Activated CD8-positive, alpha-beta memory T cell treated with anti-CD3 and anti-CD28 coated beads, Interleukin-2, amount 50 U/mL, for 4 hours (primary cell): ENCODE data around the gene NEK6.

Source experiments
- DNase-seq: peaks from one replicate; pipeline ENCODE4 v3.0.0-alpha.2; 2020

Gene NEK6

DNA sequence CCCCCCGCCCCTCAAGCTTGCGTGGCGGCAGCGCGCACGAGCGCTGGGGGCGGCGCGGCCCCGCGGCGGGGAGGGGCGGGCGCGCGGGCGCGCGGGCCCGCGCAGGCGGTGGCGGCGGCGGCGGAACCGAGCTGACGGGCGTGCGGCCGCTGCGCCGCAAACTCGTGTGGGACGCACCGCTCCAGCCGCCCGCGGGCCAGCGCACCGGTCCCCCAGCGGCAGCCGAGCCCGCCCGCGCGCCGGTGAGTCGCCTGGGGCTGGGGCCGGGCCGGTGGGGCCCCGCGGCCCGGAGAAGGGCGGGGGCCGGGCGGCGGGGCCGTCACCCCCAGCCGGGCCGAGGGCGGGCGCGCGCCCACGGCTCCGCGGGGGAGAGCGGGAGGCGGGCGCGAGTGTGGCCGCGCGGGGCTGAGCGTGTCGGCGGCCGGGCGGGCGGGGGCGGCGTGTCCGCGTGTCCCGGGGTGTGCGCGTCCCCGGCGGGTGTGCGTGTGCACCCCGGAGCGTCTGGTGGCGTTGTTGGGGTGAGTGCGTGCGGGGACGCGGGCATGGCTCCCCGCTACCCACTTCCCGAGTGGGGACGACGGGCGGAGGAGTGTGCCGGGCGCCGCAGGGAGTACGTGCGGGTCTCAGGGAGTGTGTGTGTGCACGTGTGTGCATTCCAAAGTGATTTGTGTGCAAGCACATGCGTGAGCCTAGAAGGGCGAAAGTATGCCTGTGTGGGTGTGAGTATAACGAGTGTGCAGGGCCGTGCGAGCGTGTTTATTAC, at the start of gene NEK6:
Gene NEK6, plus strand, starts transcription at position 106 of the 763 bp plus-strand sequence. CDS start 44,016 bp downstream, outside the sequence.
- DNase-seq = peak; percentile 29

DNA sequence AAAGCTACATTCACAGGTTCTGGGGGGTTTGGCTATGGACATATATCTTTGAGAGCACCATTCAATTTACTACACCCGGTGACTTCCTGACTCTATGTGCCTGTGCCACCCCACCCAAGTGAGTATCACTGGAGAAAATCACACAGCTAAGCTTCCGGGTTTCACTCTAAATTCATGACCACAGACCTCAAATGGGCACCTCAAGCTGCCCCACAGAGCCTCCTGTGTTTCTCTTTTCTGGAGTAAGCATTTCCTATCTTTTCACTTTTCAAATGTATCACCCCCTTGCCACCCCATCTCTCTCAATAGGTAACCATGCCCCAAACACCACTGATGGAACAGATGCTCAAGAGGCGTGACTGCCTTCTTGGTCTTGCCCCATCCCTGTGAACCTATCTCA, 49.2 kb upstream of the NEK6 start:
- DNase-seq = no peak

DNA sequence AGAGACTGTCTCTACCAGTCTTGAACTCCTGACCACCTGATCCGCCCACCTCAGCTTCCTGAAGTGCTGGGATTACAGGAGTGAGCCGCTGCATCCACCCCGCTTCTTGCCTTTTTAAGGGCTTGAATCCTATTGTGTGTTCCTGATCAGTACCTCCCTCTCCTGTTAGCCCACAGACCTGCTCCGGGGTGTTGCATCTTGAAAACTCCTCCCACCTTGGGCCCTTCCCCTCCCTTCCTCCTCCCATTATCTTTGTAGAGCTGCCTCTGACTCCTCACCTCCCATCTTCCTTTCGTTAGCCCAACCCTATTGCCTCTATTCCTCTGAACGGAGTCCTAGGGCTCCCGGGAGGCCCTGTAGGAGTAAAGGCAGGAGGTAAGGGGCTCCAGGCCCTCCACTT, 48.5 kb upstream of the NEK6 start:
- no peak for DNase-seq

DNA sequence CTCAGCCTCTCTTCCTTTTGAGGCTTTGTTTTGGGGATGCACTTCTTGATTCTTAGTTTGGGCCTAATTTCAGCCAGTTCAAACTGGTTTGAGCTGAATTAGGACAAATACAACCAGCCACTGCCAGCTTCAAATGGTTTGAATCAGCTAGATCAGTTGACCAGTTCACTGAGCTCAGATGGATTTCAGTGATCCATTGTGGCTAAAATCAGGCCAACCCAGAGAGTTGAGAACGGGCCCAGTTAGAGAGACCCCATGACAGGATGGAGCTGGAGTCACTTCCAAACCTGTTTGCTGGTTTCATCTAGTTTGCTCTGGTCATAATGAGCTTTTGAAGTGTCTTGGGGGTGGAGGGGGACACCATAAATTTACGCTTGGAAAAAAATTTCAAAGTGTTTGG, 48.0 kb upstream of the NEK6 start:
- no peak for DNase-seq

DNA sequence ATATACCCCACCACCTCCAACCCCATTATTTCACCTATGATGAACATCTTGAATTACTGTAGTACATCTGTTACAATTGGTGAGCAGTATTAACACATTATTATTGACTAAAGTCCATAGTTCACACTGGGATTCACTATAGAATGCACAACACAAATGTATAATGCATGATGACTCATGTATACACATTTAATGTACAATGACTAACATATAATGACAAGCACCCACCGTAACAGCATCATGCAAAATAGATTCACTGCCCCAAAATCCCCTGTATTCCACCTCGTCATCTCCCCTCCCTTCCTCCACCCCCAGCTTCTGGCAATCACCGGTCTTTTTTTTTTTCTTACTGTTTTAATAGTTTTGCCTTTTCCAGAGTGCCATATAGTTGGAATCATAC, 47.1 kb upstream of the NEK6 start:
- no peak for DNase-seq

DNA sequence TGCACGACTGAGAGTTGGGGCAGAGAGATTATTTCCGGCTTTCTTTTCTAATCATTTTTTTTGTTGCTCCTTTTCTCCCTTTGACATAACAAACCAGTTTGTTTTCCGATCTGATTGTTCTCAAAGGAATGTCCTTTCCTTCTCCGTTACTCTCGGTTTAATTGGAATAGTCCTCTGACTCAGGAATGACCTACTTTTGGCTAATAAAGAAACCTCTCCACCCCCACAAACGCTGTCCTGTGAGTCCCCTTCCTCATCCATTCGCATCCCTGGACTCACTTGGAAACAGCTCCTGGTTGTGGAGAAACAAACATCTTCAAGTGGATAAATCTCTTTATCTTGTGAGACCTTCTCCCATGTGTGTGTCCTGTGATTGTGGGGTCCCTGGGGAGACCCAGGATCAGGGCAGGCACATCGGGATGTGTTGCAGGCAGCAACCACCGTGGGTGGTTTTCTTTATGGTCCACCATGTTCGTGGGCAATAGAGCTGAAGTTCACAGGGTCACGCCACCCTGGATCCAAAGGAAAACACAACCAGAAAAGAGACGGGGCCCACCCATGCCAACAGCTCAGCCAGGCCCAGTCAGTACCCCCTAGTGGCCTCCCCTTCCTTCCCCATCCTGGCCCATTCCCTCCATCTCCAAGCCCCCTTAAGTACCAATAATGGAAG, 45.2 kb upstream of the NEK6 start:
- DNase-seq = peak; percentile 3

DNA sequence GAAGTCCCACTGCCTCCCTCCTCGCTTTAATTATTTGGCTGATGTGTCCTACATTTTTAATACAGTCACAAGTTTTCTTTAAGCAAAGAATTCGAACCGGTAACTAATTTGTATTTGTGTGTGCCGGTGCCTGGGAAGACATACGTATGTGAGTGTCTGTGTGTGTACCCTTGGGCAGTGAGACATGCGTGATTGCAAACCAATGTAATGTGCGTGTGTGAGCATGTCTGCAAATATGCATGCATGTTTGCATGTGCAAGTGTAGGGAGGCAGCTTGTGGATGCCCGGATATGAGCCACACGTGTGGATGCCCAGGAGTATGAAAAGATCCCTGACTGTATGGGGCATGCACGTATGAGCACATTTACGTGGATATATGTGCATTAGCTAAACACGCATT, 44.4 kb upstream of the NEK6 start:
- DNase-seq = peak; percentile 1

DNA sequence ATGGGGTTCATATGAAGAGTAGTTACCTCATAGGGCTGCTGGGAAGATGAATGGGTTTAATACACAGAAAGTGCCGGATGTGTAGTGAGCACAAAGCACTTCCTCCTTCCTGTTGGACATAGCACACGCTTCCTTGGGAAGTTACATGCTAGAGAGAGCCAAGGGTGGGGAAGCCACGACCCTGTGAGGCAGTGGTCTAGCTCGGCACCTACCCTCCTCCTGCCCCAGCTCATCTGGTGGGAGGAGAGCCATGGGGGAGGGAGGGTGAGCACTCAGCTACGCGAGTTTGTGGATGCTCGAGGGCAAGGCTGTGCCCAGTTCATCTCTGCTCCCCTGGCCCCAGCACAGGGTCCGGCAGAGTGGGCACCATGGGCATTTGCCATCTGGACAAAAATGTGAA, 43.6 kb upstream of the NEK6 start:
- peak; percentile 3 for DNase-seq

DNA sequence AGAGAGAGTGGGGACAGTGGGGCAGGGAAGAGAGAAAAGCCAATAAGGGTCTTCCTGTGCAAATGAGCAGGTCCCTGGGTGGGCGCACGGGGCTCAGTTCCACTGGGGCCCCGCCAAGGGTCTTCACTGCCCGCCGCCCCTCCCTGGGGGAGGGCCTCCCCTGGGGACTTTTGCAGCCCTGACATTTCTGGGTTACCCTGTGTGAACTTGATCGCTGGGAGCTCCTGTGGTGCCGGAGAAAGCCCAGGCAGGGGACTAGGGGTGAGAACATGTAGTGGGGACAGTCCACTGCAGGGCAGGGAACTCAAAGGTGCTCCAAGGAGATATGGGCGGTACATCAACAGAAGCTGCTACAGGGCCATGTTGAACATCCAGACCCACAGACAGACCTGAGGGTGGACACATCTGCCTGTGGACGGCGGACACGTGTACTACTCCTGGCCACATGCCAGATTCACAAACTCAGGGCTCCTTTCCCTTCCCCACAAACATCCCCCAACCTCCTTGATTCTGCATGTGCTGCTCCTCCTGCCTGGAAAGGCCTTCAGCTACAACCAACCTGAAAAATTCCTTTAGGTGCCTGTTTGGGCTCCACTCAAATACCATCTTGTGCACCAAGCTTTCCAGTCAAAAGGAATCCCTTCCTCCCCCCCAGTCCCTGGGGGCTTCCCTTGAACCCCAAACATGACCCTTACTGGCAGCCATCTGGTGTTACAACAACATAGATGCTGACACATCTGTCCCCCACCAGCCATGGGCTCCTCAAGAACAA, 43.0 kb upstream of the NEK6 start:
- peak; percentile 11 for DNase-seq

DNA sequence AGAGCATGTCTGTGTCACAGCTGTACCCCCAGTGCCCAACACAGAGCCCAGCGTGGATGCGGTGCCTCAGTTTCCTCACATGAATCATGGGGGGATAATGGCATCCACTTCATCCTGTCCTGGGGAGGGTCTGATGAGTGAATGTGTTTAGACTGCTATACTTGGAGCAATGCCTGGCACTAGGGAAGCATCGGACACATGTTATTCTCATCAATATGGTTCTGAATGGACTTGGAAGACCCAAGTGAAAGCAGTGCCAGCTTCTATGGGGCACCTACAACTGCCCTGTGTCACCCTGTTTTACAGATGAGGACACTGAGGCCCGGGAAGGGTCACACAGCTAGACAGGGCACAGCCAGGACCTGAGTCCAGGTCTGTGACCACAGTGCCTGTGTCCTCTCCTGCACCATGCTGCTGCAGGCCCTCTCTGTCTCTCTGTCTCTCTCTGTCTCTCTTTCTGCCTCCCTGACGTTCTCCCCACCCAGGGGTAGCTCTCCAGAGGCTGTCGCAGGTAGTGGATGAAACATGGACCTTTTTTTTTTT, 42.3 kb upstream of the NEK6 start:
- peak; percentile 4 for DNase-seq

DNA sequence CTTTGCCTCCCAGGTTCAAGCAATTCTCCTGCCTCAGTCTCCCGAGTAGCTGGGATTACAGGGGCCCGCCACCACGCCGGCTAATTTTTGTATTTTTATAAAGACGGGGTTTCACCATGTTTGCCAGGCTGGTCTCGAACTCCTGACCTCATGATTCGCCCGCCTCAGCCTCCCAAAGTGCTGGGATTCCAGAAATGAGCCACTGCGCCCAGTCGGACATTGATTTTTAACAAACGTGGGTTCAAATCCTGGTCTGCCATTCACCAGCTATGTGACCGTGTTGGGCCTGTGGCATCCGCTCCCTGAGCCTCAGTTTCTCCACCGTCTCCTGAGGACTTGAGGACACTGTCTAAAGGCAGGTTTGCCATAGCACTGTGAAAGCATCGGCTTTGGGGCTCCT, 41.8 kb upstream of the NEK6 start:
- DNase-seq = peak; percentile 8

DNA sequence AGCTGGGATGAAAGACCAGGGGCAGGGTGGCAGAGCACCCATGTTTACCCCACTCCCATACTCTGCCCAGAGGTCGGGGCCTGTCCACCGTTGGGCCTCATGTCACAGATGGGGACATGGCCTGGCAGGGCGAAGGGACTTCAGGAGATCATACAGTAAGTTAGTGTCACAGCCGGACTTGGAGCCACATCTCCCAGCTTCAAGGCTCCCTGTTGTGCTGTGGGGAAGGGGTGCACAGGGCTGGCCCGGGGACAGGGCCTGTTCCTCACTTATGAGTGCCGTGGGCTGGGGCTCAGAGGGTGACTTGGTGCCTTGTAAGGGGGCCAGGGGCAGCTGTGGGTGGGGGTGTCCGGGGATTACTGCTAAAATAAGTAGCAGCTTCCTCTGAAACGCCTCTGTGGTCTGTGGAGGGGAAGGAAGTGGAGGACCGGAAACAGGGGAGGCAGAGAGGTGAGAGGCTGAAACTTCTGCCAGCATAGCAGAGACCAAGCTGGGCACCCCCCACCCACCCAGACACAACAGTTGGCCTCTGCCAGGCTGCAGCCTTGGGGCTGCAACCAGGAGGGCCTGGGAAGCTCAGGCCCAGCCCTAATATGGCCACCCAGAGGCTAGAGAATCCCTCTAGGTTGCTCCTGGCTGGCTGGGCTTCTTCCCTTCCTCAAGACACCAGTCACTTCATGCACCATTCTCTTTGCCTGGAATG, 41.1 kb upstream of the NEK6 start:
- peak; percentile 24 for DNase-seq

DNA sequence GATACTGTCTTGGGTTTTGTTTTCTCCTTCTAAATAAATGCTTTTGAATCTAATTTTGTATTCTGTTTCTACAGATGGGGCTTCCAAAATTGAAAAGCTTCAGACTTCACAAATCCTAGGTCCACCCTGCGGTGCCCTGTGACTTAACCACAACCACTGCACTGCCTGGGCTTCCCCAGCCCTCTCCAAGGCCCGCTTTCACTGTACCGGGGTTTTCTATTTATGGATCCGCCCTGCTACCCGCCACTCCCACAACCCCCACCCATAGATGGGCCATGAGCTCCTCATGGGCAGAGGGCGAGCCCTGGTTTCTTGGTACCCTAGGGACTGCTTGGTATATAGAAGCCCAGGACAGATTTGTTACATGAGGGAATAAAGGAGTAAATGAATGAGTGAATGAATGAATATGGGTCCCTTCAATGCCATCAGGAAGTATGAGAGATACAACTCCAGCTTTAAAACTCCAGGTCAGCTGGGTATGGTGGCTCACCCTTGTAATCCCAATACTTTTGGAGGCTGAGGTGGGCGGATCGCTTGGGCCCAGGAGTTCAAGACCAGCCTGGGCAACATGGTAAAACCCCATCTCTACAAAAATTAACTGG, 39.8 kb upstream of the NEK6 start:
- no peak for DNase-seq

DNA sequence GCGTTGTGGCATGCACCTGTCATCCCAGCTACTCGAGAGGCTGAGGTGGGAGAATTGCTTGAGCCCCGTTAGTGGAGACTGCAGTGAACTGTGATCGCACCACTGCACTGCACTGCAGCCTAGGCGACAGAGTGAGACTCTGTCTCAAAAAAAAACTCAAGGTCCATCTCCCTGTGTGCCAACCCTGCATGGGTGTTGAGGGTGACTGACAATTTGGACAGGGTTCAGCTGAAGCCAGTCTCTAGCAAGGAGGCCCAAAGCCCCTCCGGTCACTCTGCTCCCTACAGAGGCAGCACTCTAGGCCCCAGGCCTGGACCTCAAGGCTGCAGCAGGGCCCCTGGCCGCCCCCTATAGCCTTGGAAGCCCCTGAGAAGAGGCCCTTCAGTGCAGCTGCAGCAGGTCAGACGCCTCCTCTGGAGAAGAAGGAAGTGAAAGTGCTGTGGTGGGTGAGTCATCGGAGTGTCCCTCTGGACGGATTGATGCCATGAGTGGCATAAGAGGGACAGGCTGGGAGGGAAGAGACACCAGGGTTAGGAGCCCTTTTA, 39.2 kb upstream of the NEK6 start:
- peak; percentile 1 for DNase-seq

DNA sequence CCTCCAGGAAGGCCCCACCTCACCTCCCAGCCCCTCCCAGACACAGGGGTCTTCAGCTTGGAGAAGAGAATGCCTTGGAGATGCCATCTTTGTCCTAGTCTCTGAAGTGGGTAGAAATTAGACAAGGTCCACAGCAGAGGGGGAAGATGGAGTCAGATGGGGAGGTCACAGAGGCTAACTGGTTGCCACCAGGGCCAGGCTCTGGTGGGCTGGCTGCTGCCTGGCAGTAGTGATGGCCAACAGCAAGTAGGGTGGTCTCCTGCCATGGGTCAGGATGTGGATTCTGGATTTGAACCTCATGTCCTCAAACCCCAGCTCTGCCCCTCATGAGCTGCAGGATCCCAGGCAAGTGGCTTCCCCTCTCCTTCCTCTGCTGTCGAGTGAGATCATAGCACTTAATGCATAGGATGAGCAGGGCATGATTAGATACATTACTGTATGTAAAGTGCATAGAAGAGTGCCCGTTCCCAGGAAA, 38.7 kb upstream of the NEK6 start:
- DNase-seq = no peak

DNA sequence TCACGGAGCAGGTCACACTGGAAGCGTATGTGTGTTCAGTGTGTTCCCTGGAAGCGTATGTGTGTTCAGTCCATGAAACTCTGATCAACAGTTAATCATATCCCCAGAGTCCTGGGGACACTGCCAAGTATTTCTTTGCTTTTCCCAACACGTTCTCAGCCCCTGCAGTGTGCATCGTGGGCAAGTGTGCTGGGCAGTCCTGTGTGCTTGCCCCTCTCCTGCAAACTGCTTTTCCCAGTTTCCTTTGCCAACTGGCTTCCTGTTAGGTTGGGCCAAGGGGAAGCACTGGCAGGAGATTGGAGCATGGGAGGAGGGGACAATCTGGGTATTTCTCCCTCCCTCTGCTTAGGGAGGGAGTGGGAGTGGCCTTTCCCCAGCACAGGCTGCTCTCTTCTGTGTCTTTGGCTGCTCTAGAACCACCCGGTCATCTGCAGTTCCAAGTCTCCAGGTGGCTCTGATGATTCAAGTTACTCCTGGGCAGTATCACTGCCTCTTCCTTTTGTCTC, 36.8 kb upstream of the NEK6 start:
- DNase-seq = no peak

DNA sequence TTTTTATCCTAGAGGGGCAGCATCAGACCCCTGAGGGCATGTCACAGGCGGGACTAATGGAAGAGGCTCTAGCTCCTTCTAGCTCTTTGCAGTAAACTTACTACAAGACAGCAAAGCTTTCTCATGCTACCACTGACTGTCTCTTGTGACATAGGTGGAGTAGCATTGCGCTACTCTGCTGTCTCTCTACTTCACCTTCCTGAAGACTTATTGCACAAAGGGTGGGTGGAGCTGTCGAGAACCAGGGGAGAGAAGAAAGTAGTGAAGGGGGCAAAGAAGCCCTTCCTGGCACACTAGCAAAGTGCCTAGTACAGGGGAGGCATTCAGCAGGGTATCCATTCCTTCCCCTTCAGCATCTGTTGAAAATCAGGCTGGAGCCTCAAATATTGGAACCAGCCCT, 36.1 kb upstream of the NEK6 start:
- no peak for DNase-seq

DNA sequence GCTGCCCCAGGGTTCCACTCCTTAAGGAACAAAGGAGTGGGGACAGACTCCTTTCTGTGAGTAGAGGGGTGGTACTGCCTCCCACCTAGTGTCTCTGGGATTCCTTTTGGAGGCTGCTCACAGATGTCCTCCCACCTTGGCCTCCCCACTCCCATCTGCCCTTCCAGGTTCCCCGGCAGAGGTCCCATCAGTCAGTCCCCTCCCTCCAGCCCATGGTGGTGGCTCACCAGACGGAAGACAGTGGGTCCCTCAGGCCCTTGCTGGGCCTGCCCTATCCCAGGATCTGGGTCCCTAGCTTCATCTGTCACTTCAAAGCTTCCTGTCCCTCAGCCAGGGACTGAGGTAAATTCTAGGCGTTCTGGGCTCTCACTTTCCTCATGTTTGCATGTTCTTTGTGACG, 35.6 kb upstream of the NEK6 start:
- no peak for DNase-seq

DNA sequence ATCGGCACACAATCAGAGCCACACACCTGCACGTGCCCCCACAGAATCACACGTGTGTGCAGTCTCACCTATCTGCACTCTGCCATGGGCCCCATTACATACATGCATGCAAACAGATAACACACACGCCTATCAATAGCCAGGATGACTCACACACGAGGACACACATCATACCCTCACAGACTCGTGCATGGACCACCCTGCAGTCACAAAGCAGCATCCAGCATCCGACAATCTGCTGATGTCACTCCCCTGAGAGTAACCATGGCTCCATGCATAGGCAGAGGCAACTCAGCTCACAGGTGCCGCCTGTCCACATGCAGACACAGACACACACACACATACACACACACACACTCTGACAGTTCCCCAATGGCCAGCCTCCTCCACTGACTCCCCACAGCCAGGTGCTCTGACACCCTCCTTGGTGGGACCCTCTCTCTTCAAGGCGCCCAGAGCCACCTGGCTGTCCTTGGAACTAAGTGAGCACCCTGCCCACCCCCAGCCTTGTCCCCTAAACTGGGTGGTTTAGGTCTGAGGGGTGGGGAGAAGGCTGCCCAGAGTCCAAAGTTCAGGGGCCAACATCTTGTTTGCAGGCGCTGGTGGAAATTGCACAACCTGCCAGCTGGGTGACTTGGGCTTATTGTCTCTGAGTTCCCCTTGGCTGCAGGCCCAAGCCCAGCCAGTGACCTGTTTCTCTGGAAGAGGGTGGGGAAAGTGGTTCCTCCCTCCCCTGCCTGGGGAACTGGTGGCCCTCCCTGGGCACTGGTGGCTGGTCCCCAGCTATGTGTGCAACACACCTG, 34.6 kb upstream of the NEK6 start:
- no peak for DNase-seq

DNA sequence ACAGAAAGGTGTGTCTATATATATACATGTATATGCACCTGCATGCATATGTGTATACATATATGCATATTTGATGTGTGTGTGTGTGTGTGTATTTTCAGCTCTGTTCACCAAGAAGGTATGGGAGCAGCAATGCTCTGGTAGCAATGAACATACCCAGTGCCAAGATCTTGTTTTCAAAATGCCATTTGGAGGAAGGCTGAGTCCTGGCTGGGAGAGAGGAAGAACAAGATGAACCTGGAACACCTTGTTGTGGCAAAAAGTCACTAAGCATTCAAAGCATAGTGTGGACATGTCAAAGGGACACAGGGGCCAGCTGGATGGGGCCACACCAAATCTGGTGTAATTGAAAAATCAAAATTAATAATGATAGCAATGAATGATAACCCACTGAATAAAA, 31.8 kb upstream of the NEK6 start:
- no peak for DNase-seq

DNA sequence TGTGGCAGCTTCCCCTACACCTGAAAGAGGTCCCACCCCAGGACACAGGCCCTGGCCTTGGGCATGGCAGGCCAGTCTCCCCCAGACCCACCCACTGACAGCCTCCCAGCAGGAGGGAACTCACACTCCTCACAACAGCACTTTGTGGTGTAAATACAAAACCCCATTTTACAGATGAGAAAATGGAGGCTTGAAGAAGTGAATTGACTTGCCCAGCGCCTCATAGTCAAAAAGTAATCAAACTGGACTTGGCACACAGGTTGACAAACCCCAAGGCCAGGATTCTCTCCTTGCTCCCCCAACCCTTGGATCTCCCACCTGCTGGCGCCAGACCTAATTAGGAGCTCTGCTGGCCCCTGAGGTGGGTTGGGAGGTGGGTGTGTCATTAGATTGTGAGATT, 29.2 kb upstream of the NEK6 start:
- DNase-seq = no peak
